BJ (cell line): Measurements from ENCODE around the gene JMJD7. TPM values are rescaled to one million over a fixed set of nuclear protein-coding genes. Genes with fewer than 3 reads are reported as not detected.
A peak's percentile ranks its signal among the peaks of the same experiment; 100 is the strongest.
"Not testable (repeated sequence)": the region's sequence is repeated elsewhere in the genome, so short reads cannot be mapped to it uniquely, and the experiment has no call there.

Source experiments
- CTCF ChIA-PET: fragments of 350-600 bp; formaldehyde crosslinking; extraction: SDS; loops from one replicate; lab custom pipeline; 2021; ENCODE audit warnings: antibody characterized with exemption, inconsistent platforms; lab: Yijun Ruan, JAX
- POLR2A ChIA-PET: fragments of 300-600 bp; sonication (Branson Sonifier 250); formaldehyde crosslinking; extraction: SDS; loops from one replicate; lab custom pipeline; 2021; ENCODE audit warnings: antibody characterized with exemption; lab: Charles Lee
- DNase-seq: peaks from one replicate; pipeline ENCODE4 v3.0.0-alpha.2; 2011; ENCODE audit warnings: low read depth
- H3K27me3 ChIP-seq: 2 replicates; pipeline ENCODE4 v1.6.0; 2011; ENCODE audit warnings: low read length; ENCODE audit not compliant: control insufficient read depth, insufficient read depth
- H3K36me3 ChIP-seq: 2 replicates; pipeline ENCODE4 v1.5.1; 2011; ENCODE audit warnings: low read length; ENCODE audit not compliant: control insufficient read depth, insufficient read depth
- H3K4me3 ChIP-seq: 2 replicates; pipeline ENCODE4 v1.5.1; 2011; ENCODE audit warnings: low read depth, mild to moderate bottlenecking, control low read depth, low read length
- polyA plus RNA-seq: library from polyadenylated mRNA; depleted of rRNA; stranded (reverse); fragments of >200 nt; gene quantifications from 2 replicates; pipeline ENCODE4 v1.2.3, GENCODE V29; 2011
- TF ChIP-seq, protein P1 (sequence below): IDR thresholded peaks from 2 replicates; pipeline ENCODE4 v1.5.1; 2011; ENCODE audit warnings: low read depth, mild to moderate bottlenecking, control low read depth, inconsistent platforms, low read length, moderate library complexity; ENCODE audit not compliant: insufficient read depth

JMJD7 gene
- polyA plus RNA-seq, 1 experiment, result 3.4 TPM

DNA sequence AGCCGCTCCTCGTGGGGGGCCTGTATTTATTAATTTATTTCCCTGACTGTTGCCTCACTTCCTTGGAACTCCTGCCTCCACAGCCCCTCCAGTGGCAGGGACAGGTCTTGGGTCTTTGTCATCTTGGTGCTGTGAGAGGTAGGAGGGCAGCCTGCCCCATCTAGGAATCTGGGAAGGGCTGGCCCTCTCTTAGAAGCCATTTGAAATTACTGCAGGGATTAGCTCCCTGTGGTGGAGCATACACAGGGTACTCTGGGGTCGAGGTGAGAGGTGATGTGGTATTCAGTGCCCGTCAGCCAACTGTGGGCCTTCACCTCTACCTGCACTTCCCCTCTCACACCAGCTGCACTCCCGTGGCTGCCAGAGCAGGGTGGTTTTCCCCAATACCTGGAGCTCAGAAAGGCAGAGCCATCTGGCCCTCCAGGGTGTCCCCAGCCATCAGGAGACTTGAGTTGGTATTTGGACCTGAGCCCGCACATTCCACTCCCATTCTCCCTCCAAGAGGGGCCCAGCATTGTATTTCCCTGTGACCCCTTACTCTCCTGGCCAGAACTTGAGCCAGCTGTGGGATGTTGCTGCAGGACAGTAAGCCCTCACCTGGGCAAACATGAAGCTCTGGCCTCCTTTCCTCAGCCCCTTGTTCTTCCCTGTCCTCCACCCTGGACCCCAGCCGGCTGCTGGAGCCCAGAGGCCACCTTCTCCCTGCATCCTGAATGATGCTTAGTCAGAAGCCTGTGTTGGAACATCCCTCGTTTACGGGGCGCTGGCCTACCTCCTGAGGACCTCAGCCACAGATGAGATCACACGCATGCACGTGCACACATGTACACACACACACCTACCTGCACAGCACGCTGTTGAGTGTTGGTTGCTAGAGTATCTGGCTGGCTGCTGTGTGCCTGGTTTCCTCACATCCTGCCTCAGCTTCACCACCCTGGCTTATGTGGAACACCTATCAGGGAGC lies 2.0 kb upstream of the JMJD7 start:
- POLR2A ChIA-PET, result no interaction called here
- DNase-seq, result no peak
- TF ChIP-seq, protein P1, sequence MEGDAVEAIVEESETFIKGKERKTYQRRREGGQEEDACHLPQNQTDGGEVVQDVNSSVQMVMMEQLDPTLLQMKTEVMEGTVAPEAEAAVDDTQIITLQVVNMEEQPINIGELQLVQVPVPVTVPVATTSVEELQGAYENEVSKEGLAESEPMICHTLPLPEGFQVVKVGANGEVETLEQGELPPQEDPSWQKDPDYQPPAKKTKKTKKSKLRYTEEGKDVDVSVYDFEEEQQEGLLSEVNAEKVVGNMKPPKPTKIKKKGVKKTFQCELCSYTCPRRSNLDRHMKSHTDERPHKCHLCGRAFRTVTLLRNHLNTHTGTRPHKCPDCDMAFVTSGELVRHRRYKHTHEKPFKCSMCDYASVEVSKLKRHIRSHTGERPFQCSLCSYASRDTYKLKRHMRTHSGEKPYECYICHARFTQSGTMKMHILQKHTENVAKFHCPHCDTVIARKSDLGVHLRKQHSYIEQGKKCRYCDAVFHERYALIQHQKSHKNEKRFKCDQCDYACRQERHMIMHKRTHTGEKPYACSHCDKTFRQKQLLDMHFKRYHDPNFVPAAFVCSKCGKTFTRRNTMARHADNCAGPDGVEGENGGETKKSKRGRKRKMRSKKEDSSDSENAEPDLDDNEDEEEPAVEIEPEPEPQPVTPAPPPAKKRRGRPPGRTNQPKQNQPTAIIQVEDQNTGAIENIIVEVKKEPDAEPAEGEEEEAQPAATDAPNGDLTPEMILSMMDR, result no peak
- H3K4me3 ChIP-seq, result no peak overlapping the region
- CTCF ChIA-PET, result interaction anchor here (1.0 kb wide), 1 partner anchor 52 kb away, joined by 3 read pairs; the partner anchor contains the start of gene MAPKBP1
- peaks cover 28% of the 10 kb centered on the region for H3K36me3 ChIP-seq
- no peaks in the 10 kb centered on the region for H3K27me3 ChIP-seq

DNA sequence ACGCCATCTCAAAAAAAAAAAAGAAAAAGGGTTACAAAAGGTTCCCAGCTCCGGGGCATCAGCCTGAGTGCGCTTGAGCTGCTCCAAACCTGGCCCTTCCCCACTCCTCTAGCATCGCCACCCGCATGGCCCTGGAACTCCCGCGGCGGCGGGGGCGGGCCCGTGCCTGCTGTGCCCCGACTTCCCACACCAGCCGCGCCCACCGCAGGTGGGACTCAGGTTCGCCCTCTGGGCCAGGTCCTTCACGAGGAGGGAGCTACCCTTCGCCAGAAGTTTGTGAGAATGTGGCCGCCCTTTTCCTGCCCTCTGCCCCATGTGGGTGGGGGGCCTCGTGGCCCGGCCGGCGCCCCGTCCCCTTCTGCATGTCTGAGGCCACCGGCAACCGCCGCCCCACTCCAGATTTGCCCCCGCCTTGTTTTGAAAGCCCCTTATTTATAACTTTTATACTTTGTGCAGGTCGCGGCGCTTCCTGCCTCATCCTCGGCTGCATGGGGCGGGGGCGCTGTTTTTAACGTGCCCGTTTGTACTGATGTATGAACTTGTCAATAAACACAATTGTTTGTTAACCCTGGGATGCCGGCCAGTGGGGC lies 507 bp upstream of the JMJD7 start:
- Histone ChIP-seq H3K36me3 (peaks cover 23% of the 10 kb centered on the region), H3K4me3 (peak overlapping the region; percentile 70), H3K27me3 (no peaks in the 10 kb centered on the region)
- no peak for DNase-seq
- TF ChIP-seq, protein P1, result no peak
- ChIA-PET CTCF (no interaction called here), POLR2A (no interaction called here)

DNA sequence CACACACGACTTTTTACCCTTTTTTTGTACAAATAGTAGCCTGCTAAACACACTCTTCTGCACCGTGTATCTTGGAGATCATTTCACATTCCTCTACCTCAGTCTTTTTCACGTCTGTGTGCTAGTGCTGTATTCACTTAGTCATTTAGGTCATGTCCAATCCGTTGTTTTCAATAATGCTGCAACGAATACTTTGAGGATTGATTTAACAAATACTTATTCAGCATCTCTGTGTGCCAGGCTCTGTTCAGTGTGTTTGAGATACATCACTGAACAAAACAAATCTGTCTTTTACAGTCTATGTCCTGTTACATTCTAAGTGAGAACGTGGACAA lies 882 bp downstream of the JMJD7 start:
- POLR2A ChIA-PET, result interaction anchor here (0.6 kb wide), 1 partner anchor 31 kb away, joined by 3 read pairs; no protein-coding TSS in a partner anchor
- no peaks in the 10 kb centered on the region for H3K27me3 ChIP-seq
- CTCF ChIA-PET, result no interaction called here
- peaks cover 12% of the 10 kb centered on the region for H3K36me3 ChIP-seq
- TF ChIP-seq, protein P1, result no peak
- no peak for DNase-seq
- peak overlapping the region; percentile 70 for H3K4me3 ChIP-seq

DNA sequence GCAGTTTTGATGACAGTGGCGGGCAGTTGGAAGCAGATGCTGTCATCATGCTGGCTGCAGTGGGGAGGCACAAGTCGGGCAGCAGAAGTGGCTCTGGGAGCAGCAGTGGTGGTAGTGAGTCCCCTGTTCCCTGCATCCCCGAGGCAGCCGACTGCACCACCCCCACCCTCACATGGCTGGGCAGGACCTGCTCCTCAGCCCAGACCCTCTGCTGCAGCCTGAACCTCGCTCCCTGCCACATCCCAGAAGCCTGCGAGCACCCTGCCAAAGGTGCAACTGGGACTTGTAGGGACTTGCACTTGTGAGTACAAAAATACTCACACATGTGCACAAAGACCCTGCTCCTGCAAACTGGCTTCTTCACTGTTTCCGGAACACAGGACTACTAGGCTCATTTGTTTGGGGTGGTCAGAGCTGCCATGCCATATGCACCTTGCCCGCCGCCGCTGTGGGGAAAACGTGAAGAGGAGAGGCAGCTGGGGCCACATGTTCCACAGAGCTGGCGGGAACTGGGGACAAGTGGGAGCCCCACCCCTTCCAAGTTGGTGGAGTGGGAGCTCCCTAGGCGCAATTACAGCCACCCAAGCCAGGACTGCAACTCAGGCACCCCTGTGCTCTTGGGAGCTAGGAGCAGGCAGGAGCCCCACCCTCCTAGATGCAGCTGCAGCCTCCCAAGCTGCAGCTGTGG lies 2.2 kb downstream of the JMJD7 start:
- H3K27me3 ChIP-seq, result no peaks in the 10 kb centered on the region
- POLR2A ChIA-PET, result no interaction called here
- no peak overlapping the region for H3K4me3 ChIP-seq
- H3K36me3 ChIP-seq, result peaks cover 7% of the 10 kb centered on the region
- no peak for DNase-seq
- CTCF ChIA-PET, result interaction anchor here (1.1 kb wide), 1 partner anchor 227 kb away, joined by 3 read pairs; no protein-coding TSS in a partner anchor
- TF ChIP-seq, protein P1, result no peak

DNA sequence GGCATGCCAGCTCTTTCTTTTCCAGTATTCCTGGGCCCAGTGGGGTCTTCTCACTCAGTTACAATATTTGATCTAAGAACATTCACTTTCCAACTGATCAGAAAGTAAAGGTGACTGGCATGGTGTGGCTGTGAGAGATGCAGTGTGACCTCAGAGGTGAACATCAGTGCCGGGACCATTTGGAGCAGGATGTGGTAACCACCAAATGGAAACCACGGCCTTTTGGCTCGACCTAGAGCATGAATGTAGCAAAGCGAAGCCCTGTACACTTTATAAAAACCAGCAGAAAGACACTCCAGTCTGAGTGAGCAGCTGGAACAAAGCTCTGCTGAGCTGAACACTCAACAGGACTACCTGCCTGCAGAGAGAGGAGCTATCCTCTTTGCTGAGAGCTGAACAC lies 3.4 kb downstream of the JMJD7 start:
- H3K4me3 ChIP-seq, H3K27me3 ChIP-seq, DNase-seq, CTCF ChIA-PET, H3K36me3 ChIP-seq: not testable (repeated sequence)
- POLR2A ChIA-PET, result interaction anchor here (0.7 kb wide), 1 partner anchor 384 kb away, joined by 3 read pairs; no protein-coding TSS in a partner anchor
